IPS-18a (cell line): Measurements from ENCODE around the gene RIC1.

Source experiments
- H3K27ac ChIP-seq: one replicate; pipeline ENCODE4 v1.5.1; 2013; ENCODE audit warnings: low read length
- H3K27me3 ChIP-seq: one replicate; pipeline ENCODE4 v1.6.1; 2013; ENCODE audit warnings: mild to moderate bottlenecking, low read length; ENCODE audit not compliant: control insufficient read depth, insufficient read depth
- H3K36me3 ChIP-seq: one replicate; pipeline ENCODE4 v1.6.1; 2013; ENCODE audit warnings: low read depth, low read length; ENCODE audit not compliant: control insufficient read depth
- H3K4me1 ChIP-seq: one replicate; pipeline ENCODE4 v1.6.1; 2013; ENCODE audit warnings: low read depth, low read length; ENCODE audit not compliant: control insufficient read depth
- H3K4me3 ChIP-seq: one replicate; pipeline ENCODE4 v1.5.1; 2013; ENCODE audit warnings: low read length
- H3K9ac ChIP-seq: one replicate; pipeline ENCODE4 v1.6.1; 2013; ENCODE audit warnings: mild to moderate bottlenecking, low read length, moderate library complexity
- H3K9me3 ChIP-seq: one replicate; pipeline ENCODE4 v1.6.1; 2013; ENCODE audit warnings: low read depth, low read length; ENCODE audit not compliant: control insufficient read depth

RIC1 gene

GRCh38 chr9:5608298-5609225, 20.3 kb upstream of the RIC1 start:
- Histone ChIP-seq H3K4me1 (no peaks in the 10 kb centered on the region), H3K27ac (no peak overlapping the region), H3K27me3 (no peaks in the 10 kb centered on the region), H3K4me3 (no peak overlapping the region), H3K9me3 (no peaks in the 10 kb centered on the region), H3K9ac (no peak overlapping the region), H3K36me3 (no peaks in the 10 kb centered on the region)

- Histone ChIP-seq H3K4me1 (no peaks in the 10 kb centered on the region), H3K4me3 (no peak overlapping the region), H3K9ac (no peak overlapping the region), H3K36me3 (no peaks in the 10 kb centered on the region), H3K9me3 (no peaks in the 10 kb centered on the region), H3K27ac (no peak overlapping the region), H3K27me3 (no peaks in the 10 kb centered on the region)
Observed at GRCh38 chr9:5609226-5609596, 19.7 kb upstream of the RIC1 start.

DNA sequence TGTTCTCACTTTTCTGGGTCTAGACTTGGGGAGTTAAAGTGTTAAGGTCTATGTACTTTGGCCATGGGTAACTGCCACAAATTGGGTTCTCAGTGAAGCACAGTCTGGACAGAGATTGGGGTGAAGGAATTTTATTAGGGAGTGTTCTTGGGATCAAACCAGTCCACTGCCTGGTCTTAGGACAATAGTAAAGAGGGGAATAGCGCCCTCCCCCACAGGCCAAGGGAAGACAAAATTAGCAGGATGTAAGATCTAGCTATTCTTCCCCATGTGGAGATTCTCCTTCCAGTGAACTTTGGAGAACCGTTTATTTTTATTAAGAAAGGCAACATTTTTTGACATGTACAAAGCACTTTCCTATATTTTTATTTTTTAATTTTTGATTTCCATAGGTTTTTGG, 18.4 kb upstream of the RIC1 start:
- H3K4me3 ChIP-seq, result no peak overlapping the region
- H3K36me3 ChIP-seq, result no peaks in the 10 kb centered on the region
- H3K9me3 ChIP-seq, result no peaks in the 10 kb centered on the region
- H3K27me3 ChIP-seq, result no peaks in the 10 kb centered on the region
- H3K4me1 ChIP-seq, result peaks cover 4% of the 10 kb centered on the region
- no peak overlapping the region for H3K27ac ChIP-seq
- no peak overlapping the region for H3K9ac ChIP-seq

DNA sequence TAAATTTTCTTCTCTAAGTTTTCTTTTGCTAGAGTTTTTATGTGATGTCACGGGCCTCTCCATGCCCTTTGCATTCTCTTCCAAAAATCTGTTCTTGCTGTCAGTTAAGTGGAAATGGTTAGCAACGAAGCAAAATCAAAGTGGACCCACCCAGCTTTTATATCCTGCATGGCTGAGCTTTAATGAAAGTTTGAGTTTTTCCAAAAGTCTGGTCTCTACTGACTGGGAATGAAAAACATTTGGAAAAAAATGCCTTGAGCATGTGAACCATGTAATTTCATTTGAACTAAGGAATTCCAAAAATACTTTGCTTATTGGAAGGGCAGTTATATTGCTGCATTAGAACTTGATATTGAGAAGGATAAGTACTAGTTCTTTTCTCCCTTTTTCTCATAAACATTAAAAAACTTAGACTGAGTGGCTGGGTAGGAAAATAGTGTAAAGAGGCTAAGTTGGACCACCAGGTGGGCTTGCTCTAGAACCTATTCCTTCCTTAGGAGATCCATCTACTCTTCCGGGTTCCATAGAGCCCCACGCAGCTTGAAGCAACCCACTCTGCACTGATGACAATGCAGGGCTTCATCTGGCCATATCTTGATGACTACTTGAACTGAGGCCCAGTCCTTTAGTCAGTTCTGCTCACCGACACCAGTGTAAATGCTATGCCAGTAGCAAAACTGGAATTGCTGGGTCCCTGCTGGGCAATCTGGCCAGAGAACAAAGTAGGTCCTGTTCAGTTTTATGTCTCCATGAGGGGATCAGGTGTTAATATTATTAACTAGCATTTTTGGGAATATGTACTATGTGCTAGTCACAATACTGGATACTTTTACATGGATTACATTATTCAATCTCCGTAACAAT, 17.4 kb upstream of the RIC1 start:
- H3K9me3 ChIP-seq, result no peaks in the 10 kb centered on the region
- H3K27ac ChIP-seq, result no peak overlapping the region
- H3K4me3 ChIP-seq, result no peak overlapping the region
- no peak overlapping the region for H3K9ac ChIP-seq
- H3K27me3 ChIP-seq, result no peaks in the 10 kb centered on the region
- peaks cover 4% of the 10 kb centered on the region for H3K4me1 ChIP-seq
- no peaks in the 10 kb centered on the region for H3K36me3 ChIP-seq

- H3K4me1 ChIP-seq, result peaks cover 4% of the 10 kb centered on the region
Observed at GRCh38 chr9:5612185-5612530, 16.7 kb upstream of the RIC1 start.

DNA sequence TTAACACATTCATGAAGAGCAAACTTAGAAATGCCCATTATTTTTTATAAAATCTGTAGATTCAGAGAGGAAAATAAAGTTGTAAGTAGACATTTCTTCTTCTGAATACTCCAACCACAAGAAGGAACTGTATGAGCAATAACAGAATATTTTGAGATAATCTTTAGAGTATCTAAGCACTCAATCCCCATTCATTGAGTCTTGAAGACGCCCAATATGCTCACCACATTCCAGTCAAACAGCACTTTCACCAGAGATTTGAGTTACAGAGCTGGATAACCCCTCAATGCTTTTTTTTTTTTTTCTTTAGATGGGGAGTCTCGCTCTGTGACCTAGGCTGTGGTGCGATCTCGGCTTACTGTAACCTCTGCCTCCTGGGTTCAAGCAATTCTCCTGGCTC, 14.7 kb upstream of the RIC1 start:
- no peak overlapping the region for H3K4me3 ChIP-seq
- H3K9me3 ChIP-seq, result no peaks in the 10 kb centered on the region
- H3K27ac ChIP-seq, result no peak overlapping the region
- no peaks in the 10 kb centered on the region for H3K36me3 ChIP-seq
- H3K27me3 ChIP-seq, result no peaks in the 10 kb centered on the region
- peaks cover 4% of the 10 kb centered on the region for H3K4me1 ChIP-seq
- no peak overlapping the region for H3K9ac ChIP-seq

More at GRCh38 chr9:5612185-5612530, 16.7 kb upstream of the RIC1 start:
- H3K36me3 ChIP-seq, result no peaks in the 10 kb centered on the region
- no peaks in the 10 kb centered on the region for H3K9me3 ChIP-seq
- no peaks in the 10 kb centered on the region for H3K27me3 ChIP-seq
- H3K4me3 ChIP-seq, result no peak overlapping the region
- no peak overlapping the region for H3K9ac ChIP-seq
- H3K27ac ChIP-seq, result no peak overlapping the region

DNA sequence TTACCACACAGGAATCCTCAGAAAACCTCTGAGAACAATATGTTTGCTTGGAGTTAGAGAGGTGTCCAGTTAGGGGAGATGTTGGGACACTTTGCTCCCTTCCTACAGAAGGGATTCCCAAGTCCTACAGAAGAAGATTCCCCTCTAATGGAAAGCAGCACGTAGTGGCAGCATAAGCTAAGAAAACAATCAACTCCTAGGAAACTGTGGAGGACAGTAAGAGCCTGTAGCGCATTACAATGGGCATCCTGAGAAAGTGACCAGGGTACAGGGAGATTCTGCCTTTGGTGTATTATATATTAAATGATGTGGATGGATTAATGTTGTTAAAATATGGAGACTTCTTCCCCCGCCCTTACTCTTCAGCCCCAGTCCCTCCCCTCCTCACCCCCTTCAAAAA, 13.9 kb upstream of the RIC1 start:
- no peaks in the 10 kb centered on the region for H3K27me3 ChIP-seq
- no peaks in the 10 kb centered on the region for H3K9me3 ChIP-seq
- peaks cover 4% of the 10 kb centered on the region for H3K4me1 ChIP-seq
- H3K4me3 ChIP-seq, result no peak overlapping the region
- H3K36me3 ChIP-seq, result no peaks in the 10 kb centered on the region
- no peak overlapping the region for H3K9ac ChIP-seq
- H3K27ac ChIP-seq, result no peak overlapping the region

DNA sequence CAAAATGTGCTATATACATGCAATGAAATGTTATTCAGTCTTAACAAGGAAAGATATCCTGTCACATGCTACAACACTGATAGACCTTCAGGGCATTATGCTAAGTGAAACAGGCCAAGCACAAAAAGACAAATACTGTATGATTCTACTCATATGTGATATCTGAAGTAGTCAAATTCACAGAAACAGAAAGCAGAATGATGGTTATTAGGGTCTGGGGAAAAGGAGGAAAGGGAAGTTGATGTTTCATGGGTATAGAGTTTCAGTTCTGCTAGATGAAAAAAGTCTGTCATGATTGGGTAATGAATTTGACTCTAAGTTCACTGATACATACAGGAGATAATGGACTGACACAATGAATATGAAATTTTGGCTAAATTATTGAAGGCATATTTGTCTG, 11.2 kb upstream of the RIC1 start:
- Histone ChIP-seq H3K27ac (no peak overlapping the region), H3K4me1 (peaks cover 4% of the 10 kb centered on the region), H3K4me3 (no peak overlapping the region), H3K9ac (no peak overlapping the region), H3K9me3 (no peaks in the 10 kb centered on the region), H3K27me3 (no peaks in the 10 kb centered on the region), H3K36me3 (no peaks in the 10 kb centered on the region)

DNA sequence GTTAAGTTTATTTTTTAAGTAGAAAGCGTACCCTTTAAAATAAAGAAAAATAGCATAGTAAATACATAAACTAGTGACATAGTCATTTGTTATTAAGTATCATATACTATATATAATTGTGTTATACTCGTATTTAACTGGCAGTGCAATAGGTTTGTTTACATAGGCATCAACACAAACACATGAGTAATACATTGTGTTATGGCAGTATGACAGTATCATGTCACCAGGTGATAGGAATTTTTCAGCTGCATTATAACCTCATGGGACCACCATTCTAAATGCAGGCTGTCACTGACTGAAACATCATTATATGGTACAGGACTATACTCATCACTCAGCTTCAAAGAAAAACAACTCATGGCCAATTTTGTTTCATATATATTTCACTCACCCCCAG, 8.4 kb upstream of the RIC1 start:
- Histone ChIP-seq H3K4me1 (no peaks in the 10 kb centered on the region), H3K27me3 (no peaks in the 10 kb centered on the region), H3K9me3 (no peaks in the 10 kb centered on the region), H3K36me3 (no peaks in the 10 kb centered on the region), H3K9ac (no peak overlapping the region), H3K27ac (no peak overlapping the region), H3K4me3 (no peak overlapping the region)

DNA sequence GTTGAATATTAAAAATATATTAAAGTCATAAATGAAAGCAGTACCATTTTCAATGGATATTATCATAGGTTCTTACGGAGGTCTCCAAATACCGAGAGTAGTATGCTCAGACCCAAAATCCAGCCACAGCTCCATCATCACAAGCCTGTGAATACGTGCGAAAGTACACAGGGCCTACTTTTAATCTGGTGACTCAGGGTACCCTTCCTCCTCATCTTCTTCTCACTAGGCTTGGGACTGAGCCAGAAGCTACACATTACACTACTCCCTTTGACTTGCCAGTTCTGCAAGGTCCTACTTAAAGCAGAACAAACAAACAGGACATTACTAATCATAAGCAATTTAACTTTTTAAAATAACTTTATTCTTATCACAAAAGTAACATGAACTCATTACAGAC, 7.6 kb upstream of the RIC1 start:
- Histone ChIP-seq H3K27ac (no peak overlapping the region), H3K27me3 (no peaks in the 10 kb centered on the region), H3K36me3 (no peaks in the 10 kb centered on the region), H3K4me1 (no peaks in the 10 kb centered on the region), H3K4me3 (no peak overlapping the region), H3K9ac (no peak overlapping the region), H3K9me3 (no peaks in the 10 kb centered on the region)

DNA sequence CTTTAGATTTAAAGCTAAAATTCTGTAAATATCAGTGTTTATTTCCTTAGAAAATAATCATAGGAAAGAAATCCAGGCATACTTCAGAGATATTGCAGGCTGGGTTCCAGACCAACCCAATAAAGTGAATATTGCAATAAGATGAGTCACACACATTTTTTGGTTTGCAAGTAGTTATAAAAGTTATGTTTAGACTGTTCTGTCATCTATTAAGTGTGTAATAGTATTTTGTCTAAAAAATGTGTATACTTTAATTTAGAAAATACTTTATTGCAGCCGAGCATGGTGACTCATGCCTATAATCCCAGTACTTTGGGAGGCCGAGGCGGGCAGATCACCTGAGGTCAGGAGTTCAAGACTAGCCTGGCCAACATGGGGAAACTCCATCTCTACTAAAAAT, 6.9 kb upstream of the RIC1 start:
- Histone ChIP-seq H3K4me3 (no peak overlapping the region), H3K4me1 (no peaks in the 10 kb centered on the region), H3K27me3 (no peaks in the 10 kb centered on the region), H3K27ac (no peak overlapping the region), H3K36me3 (no peaks in the 10 kb centered on the region), H3K9me3 (no peaks in the 10 kb centered on the region), H3K9ac (no peak overlapping the region)
